Glomerular endothelial cell (primary cell): ENCODE data around the gene DENND1C. TPM values are rescaled to one million over a fixed set of nuclear protein-coding genes. Genes with fewer than 3 reads are reported as not detected.

Experiments used
- DNase-seq: peaks from one replicate; pipeline ENCODE4 v3.0.0-alpha.2; 2011; ENCODE audit warnings: low read depth, low spot score; ENCODE audit errors: extremely low read depth
- total RNA-seq: library from RNA; depleted of rRNA; stranded (reverse); fragments of >200 nt; gene quantifications from 2 replicates; pipeline ENCODE4 v1.2.3, GENCODE V29; 2015

Gene DENND1C
- 0.10 TPM in 1 of 2 replicates, not detected in the other for total RNA-seq

GRCh38 chr19:6481541-6482342 is at the start of gene DENND1C:
TSS of gene DENND1C (minus strand) at chr19:6481787. CDS start at chr19:6481695, 92 bp downstream.
- no peak for DNase-seq

DNA sequence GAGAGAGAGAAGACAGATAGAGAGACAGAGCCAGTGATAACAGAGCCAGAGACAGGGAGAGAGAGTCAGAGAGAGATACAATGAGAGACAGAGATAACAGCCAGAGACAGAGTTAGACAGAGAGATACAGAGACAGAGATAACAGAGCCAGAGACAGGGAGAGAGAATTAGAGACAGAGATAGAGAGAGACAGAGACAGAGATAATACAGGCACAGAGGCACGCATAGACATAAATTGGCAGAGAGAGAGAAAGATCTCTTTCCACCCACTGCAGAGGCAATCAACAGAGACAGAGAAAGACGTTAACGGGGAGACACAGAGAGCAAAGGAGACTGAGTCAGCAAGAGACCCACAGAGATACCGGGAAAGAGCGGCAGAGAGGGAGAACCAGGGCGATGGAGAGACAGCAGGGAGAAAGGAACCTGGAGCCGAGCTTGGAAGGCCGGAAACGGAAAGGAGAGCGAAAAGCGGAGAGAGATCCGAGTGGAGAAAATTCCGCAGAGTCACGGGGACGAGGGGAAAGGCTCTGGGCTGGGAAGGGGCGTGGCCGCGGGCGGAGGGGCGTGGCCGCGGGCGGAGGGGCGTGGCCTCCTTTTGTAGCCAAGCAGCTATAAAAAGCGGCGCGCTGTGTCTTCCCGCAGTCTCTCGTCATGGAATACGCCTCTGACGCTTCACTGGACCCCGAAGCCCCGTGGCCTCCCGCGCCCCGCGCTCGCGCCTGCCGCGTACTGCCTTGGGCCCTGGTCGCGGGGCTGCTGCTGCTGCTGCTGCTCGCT is 49.0 kb upstream of the DENND1C start, which contains the start of gene TNFSF9:
TNFSF9 (plus strand) TSS at position 641 of the 777 bp plus-strand sequence; CDS start at position 652, 11 bp downstream.
- DNase-seq: no peak

DNA sequence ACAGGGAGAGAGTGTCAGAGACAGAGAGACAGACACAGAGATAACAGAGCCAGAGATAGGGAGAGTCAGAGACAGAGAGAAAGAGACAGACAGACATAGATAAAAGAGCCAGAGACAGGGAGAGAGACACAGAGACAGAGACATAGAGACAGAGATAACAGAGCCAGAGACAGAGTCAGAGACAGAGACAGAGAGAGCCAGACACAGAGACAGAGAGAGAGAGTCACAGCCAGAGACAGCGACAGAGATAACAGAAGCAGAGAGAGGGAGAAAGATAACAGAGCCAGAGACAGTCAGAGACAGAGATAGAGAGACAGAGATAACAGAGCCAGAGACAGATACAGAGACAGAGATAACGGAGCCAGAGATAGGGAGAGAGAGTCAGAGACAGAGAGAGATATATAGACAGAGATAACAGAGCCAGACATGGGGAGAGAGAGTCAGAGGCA is 48.4 kb upstream of the DENND1C start:
- no peak for DNase-seq

DNA sequence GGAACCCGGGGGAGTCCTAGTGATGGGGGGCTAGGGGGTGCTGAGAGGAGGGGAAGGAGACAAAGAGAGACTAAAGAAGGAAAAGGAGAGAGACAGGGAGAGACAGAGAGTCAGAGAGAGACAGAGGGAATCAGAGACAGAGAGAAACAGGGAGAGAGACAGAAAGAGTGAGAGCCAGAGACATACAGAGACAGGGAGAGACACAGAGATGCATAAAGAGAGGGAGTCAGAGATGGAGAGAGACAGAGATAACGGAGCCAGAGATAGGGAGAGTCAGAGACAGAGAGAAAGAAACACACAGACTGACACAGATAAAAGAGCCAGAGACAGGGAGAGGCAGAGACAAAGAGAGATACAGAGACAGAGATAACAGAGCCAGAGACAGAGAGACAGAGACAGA is 47.8 kb upstream of the DENND1C start:
- no peak for DNase-seq

- no peak for DNase-seq
Observed at GRCh38 chr19:6528544-6529121, 47.0 kb upstream of the DENND1C start.

DNA sequence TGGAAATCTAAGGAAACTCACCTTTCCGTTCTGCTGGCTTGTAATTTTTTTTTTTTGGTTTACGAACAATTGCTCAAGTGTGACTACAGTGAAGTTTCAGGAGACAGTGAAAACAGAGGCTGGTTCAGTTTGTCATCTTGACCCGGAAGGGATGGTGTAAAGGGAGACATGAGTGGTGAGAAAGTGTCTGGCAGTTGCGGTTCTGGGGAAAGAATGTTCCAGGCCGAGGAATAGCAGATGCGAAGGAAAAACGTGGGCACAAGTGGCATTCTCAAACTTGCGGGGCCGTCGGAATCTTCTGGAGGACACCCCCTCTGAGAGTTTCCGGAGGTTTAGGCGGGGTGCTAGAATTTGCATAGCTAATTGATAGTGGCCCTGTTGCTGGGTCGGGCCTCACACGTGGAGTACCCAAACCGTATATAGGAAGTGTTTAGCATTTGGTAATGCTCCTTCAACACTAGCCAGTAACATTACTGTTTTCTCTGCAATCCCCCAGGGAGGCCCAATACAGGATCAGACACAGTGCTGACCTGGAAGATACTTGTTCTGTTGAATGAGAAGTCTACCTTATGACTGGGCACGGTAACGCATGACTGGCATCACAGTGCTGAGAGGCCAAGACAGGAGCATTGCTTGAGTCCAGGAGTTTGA is 46.4 kb upstream of the DENND1C start:
- no peak for DNase-seq

GRCh38 chr19:6524311-6524710 is 42.7 kb upstream of the DENND1C start:
- DNase-seq: no peak

DNA sequence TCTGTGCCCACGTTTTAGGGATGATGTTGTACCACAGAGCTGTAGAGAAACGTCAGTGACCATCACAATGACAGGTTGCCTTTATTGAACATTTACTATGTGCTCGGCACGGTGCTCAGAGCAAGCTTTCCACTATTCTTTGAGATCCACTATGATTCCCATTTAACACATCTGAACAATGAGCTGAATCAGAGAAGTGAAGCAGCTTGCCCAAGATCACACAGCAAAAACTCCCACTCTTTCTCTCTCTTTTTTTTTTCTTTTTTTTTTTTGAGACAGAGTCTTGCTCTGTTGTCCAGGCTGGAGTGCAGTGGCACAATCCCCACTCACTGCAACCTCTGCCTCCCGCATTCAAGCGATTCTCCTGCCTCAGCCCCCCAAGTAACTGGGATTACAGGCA is 41.1 kb upstream of the DENND1C start:
- no peak for DNase-seq

GRCh38 chr19:6521718-6522646 is 40.4 kb upstream of the DENND1C start:
- DNase-seq: no peak

DNA sequence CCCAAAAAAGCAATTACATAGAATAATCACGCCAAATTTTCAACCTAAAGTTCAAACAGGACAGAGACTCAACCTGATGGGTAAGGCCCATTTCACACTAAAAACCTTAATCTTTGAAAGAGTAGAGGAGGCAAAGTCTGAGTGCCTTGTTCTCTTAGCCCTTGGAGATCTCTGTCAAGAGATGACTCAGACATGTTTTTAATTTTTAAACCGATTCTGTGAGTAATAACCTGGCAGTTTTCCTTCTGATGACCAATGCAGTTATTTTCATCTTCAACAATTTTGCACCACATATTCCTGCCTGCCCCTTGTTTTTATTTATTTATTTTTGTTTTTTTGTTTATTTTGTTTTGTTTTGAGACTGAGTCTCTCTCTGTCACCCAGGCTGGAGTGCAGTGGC is 37.7 kb upstream of the DENND1C start:
- DNase-seq: no peak

- DNase-seq: no peak
Observed at GRCh38 chr19:6518145-6518911, 36.7 kb upstream of the DENND1C start.

- no peak for DNase-seq
Observed at GRCh38 chr19:6516659-6517291, 35.2 kb upstream of the DENND1C start.

DNA sequence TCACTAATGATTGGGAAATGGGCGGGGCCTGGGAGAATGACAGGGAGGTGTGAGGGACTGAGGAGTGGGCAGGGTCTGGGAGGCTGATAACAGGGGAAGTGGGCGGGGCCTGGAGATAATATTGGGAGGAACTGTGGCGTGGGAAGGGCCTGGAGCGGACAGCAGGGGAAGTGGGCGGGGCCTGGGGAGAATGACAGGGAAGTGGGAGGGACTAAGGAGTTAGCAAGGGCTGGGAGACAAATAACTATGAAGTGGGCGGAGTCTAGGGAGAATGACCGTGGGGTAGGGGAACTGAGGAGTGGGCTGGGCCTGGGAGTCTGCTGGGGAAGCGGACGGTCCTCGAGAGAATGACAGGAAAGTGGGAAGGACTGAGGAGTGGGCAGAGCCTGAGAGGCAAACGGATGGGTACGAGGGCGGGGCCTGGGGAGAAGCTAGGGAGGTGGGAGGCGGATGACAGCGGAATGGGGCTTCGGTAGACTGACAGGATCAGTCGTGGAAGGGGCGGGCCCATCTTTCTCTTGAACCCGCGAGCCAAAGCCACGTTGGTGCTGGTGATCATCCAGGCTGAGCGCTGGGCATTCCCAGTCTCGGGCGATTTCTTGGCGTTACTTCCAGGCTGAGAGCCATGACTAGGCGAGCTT is 34.6 kb upstream of the DENND1C start:
- DNase-seq: peak; percentile 82

GRCh38 chr19:6514926-6515544 is 33.4 kb upstream of the DENND1C start:
- no peak for DNase-seq

- DNase-seq: no peak
Observed at GRCh38 chr19:6514089-6514488, 32.5 kb upstream of the DENND1C start.

DNA sequence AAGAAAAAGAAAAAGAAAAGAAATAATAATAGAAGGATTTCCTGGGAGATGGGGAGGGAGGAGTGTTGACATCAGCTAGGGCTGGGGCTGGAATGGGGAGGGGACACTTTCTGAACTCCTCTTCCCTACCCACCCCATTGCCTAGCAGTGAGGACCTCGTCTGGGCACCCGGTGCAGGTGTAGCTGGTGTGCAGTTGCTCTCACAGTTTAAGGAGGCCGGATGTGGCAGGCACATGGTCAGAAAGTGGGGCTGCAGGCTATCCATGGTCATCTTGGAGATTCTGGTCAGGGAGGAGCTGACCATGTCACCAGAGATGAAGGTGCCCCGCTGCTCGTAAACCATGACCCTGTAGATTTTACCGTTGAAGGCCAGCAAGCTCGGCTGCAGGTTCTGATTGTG is 29.0 kb upstream of the DENND1C start:
- no peak for DNase-seq

- DNase-seq: no peak
Observed at GRCh38 chr19:6509118-6509971, 27.8 kb upstream of the DENND1C start.
